CD4-positive, alpha-beta T cell (primary cell): Measurements from ENCODE around the gene HMSD. TPM values are rescaled to one million over a fixed set of nuclear protein-coding genes. Genes with fewer than 3 reads are reported as not detected.

Source experiments
- ATAC-seq: fragments of 200-7000 bp; cut with Tn5 transposase; one replicate; pipeline ENCODE4 v1.10.0; 2022; ENCODE audit warnings: mild to moderate bottlenecking; ENCODE audit not compliant: poor library complexity
- CTCF ChIA-PET: fragments of 350-600 bp; sonication (Branson Sonifier 250); formaldehyde crosslinking; loops from one replicate; lab custom pipeline; 2021; ENCODE audit warnings: antibody characterized with exemption, inconsistent platforms; lab: Charles Lee
- POLR2A ChIA-PET: fragments of 350-600 bp; sonication (Branson Sonifier 250); formaldehyde crosslinking; loops from one replicate; lab custom pipeline; 2021; ENCODE audit warnings: antibody characterized with exemption, inconsistent platforms; lab: Charles Lee
- DNase-seq, 14 experiments: peaks; one replicate each; pipeline ENCODE4 v3.0.0-alpha.2; 2013 to 2020; ENCODE audit warnings: mixed read lengths in 2 of 14
- H3K27ac ChIP-seq, 2 donors: one replicate each; pipeline versions ENCODE4 v1.5.1 to v1.7.0; 2013; ENCODE audit warnings: low read length in 2 of 2, low read depth in 1 of 2, mild to moderate bottlenecking in 1 of 2
- H3K27me3 ChIP-seq, 2 experiments: 1 replicate in 1 of 2; 2 replicates in 1 of 2; pipeline versions ENCODE4 v1.6.1 to v1.7.0; 2013; ENCODE audit warnings: low read length in 2 of 2, control low read depth in 1 of 2, mild to moderate bottlenecking in 1 of 2, moderate library complexity in 1 of 2; ENCODE audit not compliant: insufficient read depth in 2 of 2, control insufficient read depth in 1 of 2
- H3K36me3 ChIP-seq: one replicate; pipeline ENCODE4 v1.6.1; 2013; ENCODE audit warnings: low read length, control low read depth; ENCODE audit not compliant: insufficient read depth
- H3K4me1 ChIP-seq: one replicate; pipeline ENCODE4 v1.6.1; 2013; ENCODE audit warnings: low read length, control low read depth; ENCODE audit not compliant: insufficient read depth
- H3K4me3 ChIP-seq: one replicate; pipeline ENCODE4 v1.5.1; 2013; ENCODE audit warnings: mild to moderate bottlenecking, low read length, moderate library complexity
- H3K9me3 ChIP-seq, 2 experiments: 1 replicate in 1 of 2; 2 replicates in 1 of 2; pipeline versions ENCODE4 v1.6.1 to v1.7.0; 2013; ENCODE audit warnings: low read length in 2 of 2, mild to moderate bottlenecking in 2 of 2, control low read depth in 1 of 2, moderate library complexity in 1 of 2; ENCODE audit not compliant: control insufficient read depth in 1 of 2, insufficient read depth in 1 of 2
- H3K27ac Mint-ChIP-seq: one replicate; pipeline ENCODE4 v1.8.0; 2020; ENCODE audit warnings: mixed read lengths
- H3K27me3 Mint-ChIP-seq: one replicate; pipeline ENCODE4 v1.8.0; 2021; ENCODE audit warnings: mixed read lengths
- H3K36me3 Mint-ChIP-seq: one replicate; pipeline ENCODE4 v1.8.0; 2021; ENCODE audit warnings: low read depth, mixed read lengths
- H3K4me1 Mint-ChIP-seq: one replicate; pipeline ENCODE4 v1.8.0; 2021; ENCODE audit warnings: low read depth, mixed read lengths
- H3K4me3 Mint-ChIP-seq: one replicate; pipeline ENCODE4 v1.8.0; 2020; ENCODE audit warnings: mild to moderate bottlenecking, mixed read lengths
- H3K9me3 Mint-ChIP-seq: one replicate; pipeline ENCODE4 v1.8.0; 2020; ENCODE audit warnings: mixed read lengths
- intact Hi-C, 2 experiments: fragments of 100-400 bp; cut with DNase I in 1 of 2; cut with micrococcal nuclease in 1 of 2; formaldehyde crosslinking; loops; one replicate each; pipeline versions ENCODE4 v1.15.1 to v1.9.0; 2023 to 2025; cut with DNase I, micrococcal nuclease
- total RNA-seq, 174 experiments: library from RNA in 2 of 174; stranded (reverse) in 2 of 174; gene quantifications; one replicate each; pipeline ENCODE4 v1.2.3 and lab custom pipeline; 2021 to 2026
- TF ChIP-seq, protein P1 (sequence below): fragments of 200-600 bp; IDR thresholded peaks from one replicate; pipeline ENCODE4 v1.8.0; 2022; ENCODE audit warnings: antibody characterized with exemption, mild to moderate bottlenecking

The HMSD gene
- total RNA-seq, 2 experiments from 2014 or later = not detected

DNA sequence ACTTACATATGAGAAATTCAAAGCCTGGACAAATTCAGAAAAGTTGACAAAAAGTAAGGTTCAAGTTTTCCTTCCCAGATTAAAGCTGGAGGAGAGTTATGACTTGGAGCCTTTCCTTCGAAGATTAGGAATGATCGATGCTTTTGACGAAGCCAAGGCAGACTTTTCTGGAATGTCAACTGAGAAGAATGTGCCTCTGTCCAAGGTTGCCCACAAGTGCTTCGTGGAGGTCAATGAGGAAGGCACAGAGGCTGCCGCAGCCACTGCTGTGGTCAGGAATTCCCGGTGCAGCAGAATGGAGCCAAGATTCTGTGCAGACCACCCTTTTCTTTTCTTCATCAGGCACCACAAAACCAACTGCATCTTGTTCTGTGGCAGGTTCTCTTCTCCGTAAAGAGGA is 37.8 kb downstream of the HMSD start:
- ATAC-seq (no peak), DNase-seq (no peak)
- Histone ChIP-seq H3K36me3 (peaks cover 51% of the 10 kb centered on the region), H3K4me3 (no peak overlapping the region), H3K27me3 (no peaks in the 10 kb centered on the region), H3K4me1 (no peaks in the 10 kb centered on the region), H3K9me3 (no peaks in the 10 kb centered on the region), H3K27ac (no peak overlapping the region)
- POLR2A ChIA-PET = no interaction called here
- H3K36me3 Mint-ChIP-seq = peaks cover 59% of the 10 kb centered on the region
- H3K9me3 Mint-ChIP-seq = no peaks in the 10 kb centered on the region
- CTCF ChIA-PET = interaction anchor here (0.7 kb wide), 1 partner anchor 23 kb away, joined by 4 read pairs; no protein-coding TSS in a partner anchor
- TF ChIP-seq, protein P1, sequence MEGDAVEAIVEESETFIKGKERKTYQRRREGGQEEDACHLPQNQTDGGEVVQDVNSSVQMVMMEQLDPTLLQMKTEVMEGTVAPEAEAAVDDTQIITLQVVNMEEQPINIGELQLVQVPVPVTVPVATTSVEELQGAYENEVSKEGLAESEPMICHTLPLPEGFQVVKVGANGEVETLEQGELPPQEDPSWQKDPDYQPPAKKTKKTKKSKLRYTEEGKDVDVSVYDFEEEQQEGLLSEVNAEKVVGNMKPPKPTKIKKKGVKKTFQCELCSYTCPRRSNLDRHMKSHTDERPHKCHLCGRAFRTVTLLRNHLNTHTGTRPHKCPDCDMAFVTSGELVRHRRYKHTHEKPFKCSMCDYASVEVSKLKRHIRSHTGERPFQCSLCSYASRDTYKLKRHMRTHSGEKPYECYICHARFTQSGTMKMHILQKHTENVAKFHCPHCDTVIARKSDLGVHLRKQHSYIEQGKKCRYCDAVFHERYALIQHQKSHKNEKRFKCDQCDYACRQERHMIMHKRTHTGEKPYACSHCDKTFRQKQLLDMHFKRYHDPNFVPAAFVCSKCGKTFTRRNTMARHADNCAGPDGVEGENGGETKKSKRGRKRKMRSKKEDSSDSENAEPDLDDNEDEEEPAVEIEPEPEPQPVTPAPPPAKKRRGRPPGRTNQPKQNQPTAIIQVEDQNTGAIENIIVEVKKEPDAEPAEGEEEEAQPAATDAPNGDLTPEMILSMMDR = no peak
- no peak overlapping the region for H3K4me3 Mint-ChIP-seq
- no peaks in the 10 kb centered on the region for H3K4me1 Mint-ChIP-seq
- no peaks in the 10 kb centered on the region for H3K27me3 Mint-ChIP-seq
- intact Hi-C loops = loop anchor here in 1 of 2 experiments (5.0 kb wide), 1 partner anchor 35 kb away; no protein-coding TSS in a partner anchor
- no peak overlapping the region for H3K27ac Mint-ChIP-seq

DNA sequence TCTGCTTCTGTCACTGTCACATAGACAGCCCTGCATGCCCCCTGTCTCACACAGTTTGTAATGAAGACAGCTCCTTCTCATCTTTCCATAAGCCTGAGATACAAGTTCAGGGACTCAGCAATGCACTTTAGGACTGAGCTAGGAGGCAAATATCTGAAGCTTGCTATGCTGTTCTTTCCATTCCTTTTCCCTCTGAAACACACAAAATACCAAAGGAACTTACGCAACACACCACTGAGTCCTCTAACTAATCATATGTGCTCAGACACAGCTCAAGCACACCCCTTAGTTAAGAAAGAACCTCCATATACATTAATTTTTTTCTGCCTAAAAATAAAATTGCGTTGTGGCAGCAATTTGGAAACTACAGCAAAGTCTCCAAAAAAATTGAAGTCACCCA is 38.6 kb downstream of the HMSD start:
- Mint-ChIP-seq H3K27ac (no peak overlapping the region), H3K4me3 (no peak overlapping the region), H3K9me3 (no peaks in the 10 kb centered on the region), H3K27me3 (no peaks in the 10 kb centered on the region), H3K4me1 (no peaks in the 10 kb centered on the region), H3K36me3 (peaks cover 51% of the 10 kb centered on the region)
- ChIA-PET CTCF (no interaction called here), POLR2A (no interaction called here)
- Histone ChIP-seq H3K9me3 (no peaks in the 10 kb centered on the region), H3K27me3 (no peaks in the 10 kb centered on the region), H3K27ac (no peak overlapping the region), H3K4me1 (no peaks in the 10 kb centered on the region), H3K36me3 (peaks cover 42% of the 10 kb centered on the region), H3K4me3 (no peak overlapping the region)
- ATAC-seq (no peak), DNase-seq (no peak)
- intact Hi-C loops = loop anchor here in 1 of 2 experiments (5.0 kb wide), 1 partner anchor 35 kb away; no protein-coding TSS in a partner anchor
- TF ChIP-seq, protein P1 = no peak

DNA sequence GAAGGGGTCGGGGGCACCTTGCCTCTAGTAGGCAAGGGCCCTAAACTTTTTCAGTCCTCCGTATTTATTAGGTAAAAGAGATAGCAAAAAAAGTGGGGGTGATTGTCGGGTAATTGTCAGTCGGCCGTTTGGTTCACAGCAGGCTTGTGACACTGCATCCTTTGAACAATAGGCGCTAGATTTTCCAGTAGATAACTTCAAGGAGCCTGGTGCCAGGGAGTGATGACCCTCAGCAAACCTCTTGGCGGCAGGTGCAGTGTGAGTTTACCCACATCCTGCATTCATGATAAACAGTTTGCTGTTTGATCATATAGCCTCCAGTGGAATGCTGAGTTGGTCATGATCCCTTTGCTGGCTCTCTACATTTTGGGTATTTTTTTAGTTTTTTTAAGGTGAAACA is 43.6 kb downstream of the HMSD start:
- TF ChIP-seq, protein P1 = no peak

More for the DNA sequence above, 43.6 kb downstream of the HMSD start:
- peaks cover 12% of the 10 kb centered on the region for H3K36me3 Mint-ChIP-seq
- no peak for ATAC-seq
- H3K27ac ChIP-seq = no peak overlapping the region
- no peaks in the 10 kb centered on the region for H3K27me3 ChIP-seq
- peaks cover 0 to 13% of the 10 kb centered on the region in 2 experiments for H3K9me3 ChIP-seq
- H3K4me3 Mint-ChIP-seq = no peak overlapping the region
- no peaks in the 10 kb centered on the region for H3K27me3 Mint-ChIP-seq
- ChIA-PET POLR2A (no interaction called here), CTCF (no interaction called here)
- intact Hi-C loops = no loop called here
- peaks cover 4% of the 10 kb centered on the region for H3K4me1 Mint-ChIP-seq
- H3K4me1 ChIP-seq = no peaks in the 10 kb centered on the region
- H3K36me3 ChIP-seq = peaks cover 1% of the 10 kb centered on the region
- H3K27ac Mint-ChIP-seq = no peak overlapping the region
- no peak overlapping the region for H3K4me3 ChIP-seq
- peaks cover 11% of the 10 kb centered on the region for H3K9me3 Mint-ChIP-seq
- peak in 1 of 14 experiments; percentile 23 for DNase-seq
